Inferior parietal cortex (tissue), 1 donor: ENCODE measurements around the gene CACHD1.
"Not testable (repeated sequence)": the region's sequence is repeated elsewhere in the genome, so short reads cannot be mapped to it uniquely, and the experiment has no call there.

Experiments
- DNase-seq: peaks from one replicate; pipeline ENCODE4 v3.0.0-alpha.2; 2016; ENCODE audit errors: extremely low spot score

CACHD1 gene

DNA sequence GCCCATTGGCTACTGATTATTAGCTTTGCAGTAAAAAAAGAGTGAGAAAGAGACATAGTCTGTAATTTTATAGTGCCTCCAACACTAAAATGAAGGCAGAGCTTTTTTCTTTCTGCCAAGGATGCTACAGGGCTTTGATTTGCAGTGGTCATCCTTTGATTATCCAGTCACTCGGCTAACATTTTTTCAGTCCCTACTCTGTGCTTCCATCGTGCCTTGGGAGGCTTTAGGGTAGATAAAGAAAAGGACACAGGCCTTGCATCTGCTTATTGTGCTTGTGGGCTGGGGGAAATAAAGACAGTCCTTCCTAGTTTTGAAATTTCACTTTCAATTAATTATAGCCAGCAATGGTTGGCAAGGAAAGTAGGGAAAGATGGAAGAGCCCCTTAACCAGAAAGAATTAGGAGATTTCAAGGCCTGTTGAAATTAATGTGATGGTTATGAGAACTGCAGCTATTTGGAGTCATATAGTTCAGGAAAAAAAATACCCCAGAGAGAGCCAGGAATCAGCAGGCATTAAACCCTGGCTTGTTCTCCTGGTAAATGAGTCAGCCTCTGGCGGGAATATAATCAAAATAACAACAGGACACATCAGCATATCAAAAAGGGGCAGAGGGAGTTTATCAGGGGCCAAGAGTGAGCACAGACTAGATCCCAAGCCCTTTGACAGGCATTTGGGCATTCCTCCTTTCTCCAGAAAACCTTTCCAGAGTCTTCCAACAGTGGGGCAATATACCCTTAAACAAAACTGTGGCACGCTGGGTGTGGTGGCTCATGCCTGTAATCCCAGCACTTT is 27.4 kb downstream of the CACHD1 start:
- DNase-seq, result no peak

DNA sequence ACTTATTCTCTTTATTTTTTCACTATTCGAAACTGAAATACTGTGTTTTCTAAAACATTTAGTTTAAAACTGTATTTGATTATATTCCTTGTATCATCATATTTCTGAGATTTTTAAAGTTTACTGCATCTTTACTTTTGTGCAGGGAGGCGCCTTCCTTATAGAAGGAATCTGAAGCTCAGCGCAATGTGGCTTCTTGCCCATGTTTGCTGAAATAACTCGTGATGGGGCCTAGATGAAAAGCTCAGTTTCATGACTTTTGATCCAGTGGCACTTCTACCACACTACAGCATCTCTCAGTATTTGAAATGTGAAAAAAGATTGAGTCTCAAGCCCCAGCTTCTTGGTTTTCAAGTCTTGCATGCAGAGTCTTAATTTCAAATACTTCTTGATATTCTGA is 28.4 kb downstream of the CACHD1 start:
- no peak for DNase-seq

DNA sequence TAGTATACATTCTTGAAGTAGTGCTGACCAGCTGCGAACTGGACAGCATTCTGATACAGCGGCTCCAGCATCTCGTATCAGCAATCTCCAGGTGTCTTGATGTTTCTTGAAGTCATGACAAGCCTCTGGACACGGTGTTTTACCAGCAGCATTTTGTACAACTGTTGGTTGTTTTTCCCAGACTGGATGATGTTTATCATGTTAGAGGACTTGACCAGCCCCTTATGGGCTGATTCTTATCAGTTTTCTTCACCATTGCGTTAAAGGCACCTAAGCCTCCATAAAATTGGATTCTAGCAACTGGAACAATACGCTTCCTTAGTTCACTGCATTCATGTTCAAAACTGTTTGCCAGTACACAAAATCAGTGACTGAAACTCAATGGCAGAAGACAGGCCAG is 29.1 kb downstream of the CACHD1 start:
- no peak for DNase-seq

DNA sequence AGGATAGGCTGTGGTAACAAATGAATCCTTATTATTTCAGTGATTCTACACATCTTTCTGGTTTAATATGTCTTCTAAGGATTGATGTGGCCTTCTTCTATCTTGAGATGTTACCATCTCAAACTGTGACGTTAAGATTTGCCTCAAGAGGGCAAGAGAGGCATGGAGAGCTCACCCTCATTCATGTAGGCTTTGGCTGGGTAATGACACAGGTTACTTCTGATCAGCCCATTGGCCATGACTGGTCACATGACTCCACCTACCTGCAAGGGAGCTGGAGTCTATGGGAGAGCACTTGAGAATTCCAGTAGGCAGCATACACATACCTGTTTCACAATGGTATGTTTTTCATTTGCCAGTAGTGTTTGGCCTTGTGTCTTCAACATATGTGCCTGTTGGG is 30.0 kb downstream of the CACHD1 start:
- DNase-seq, result no peak

DNA sequence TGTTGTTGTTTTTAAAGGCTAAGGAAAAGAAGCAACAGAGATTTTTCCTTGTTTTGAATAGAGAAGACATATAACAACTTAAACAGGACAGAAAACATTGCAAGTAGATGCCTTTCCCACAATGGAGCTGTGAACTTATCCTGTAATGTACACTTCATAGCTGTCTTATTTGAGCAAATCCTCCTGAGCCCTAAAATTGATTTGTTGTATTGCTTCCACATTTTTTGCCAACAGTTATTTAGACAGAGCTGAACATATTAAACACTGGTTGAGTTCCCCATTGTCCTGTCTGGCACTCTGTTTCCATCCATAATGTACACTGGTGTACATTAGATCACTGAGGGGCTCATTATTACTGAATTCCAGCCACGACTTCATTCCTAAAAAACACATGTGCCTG is 32.2 kb downstream of the CACHD1 start:
- no peak for DNase-seq

DNA sequence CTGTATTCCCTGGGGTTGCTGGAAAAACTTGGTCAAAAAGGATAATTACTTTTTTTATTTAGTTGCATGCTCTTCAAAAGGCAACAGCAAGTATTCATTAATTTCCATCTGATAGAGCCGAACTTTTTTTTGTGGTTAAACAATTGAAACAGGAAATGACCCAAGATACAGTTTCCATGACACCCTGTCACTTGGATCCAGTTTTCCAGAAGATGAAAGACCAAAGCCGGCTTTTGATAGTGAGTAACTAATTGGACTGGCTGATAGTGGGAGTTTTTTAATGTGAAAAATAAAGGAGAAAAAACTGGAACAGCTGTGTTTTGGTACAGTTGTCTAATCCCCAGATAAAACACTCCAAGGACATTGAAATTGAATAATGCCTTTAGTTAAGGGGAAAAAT is 33.0 kb downstream of the CACHD1 start:
- no peak for DNase-seq

DNA sequence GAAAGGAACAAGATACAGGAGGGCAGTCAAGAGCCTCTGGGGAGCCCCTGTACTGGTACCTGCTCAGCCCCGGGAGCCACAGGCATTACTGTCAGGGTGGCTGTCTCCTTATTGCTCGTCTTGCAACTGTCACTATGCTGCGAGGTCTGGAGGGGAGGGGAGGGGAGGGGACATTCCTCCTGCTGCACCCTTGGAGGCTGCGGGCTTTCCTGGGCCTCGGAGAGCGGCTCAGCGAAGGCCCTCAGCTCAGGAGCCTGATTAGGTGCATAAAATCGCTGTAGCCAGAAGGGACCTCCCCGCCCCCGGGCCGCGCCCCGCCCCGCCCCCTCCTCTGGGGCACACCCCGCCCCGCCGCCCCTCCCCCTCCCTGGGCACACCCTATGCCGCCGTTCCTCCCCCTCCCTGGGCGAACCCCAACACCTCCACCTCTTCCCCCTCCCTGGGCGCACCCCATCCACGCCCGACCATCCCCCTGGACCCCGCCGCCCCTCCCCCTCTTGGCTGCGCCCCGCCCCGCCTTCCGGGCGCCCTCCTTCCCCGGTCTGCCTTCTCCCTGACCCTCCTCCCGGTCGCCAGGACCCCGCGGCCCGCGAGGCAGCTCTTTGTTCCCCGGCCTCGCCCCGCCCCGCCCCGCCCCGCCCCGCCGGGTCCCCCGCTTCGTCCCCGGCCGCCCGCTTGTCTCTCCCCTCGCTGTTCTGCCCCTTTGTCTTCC is 35.5 kb downstream of the CACHD1 start:
- no peak for DNase-seq

DNA sequence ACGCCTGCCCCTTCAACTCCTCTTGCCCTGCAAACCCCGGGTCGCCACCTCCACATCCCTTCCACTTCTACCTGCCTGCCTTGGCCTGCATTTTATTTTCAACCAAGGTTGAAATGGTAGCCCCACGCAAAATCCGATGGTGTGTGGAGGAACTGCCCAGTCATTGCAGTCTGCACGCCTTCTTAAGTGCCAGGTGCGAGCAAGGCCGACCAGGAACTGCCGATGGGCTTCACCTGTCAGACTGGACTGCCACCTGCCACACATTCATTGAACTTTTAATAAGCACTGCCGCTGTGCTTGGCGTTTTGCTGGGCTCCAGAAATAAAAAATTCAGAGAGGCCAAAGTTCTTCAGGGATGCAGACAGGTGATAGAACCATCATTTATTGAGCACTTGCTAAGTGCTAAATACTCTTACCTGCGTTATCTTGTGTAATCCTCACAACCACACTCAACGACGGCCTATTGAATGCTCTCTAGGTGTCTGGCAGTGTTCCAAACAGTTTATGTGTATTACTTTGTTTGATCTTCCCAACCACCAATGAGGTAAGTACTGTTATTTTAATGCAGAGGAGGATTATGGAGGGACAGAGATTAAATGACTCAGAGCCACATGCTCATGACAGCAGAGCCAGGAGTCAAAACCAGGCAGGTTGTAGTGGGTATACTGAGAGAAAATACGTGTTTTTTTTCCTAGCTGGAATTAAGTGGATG is 36.2 kb downstream of the CACHD1 start:
- no peak for DNase-seq

DNA sequence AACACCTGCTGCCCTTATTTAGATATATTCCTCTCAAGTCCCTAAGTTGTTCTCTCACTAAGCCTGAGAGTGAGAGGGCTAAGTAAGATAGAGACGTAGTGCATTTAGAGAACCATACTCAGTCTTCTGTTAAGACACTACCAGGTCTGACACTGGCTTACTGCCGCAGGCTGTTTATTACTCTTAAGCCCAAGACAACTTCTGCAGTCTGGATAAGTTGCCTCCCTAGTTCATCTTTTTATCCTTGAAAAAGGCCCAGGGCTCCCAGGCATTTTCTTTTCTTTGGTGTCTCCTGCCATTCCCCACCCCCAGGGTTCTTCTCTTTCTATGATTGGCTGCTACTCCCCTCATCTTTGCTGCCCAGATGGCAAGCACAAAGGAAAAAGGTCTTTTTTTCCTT is 38.7 kb downstream of the CACHD1 start:
- DNase-seq, result no peak

DNA sequence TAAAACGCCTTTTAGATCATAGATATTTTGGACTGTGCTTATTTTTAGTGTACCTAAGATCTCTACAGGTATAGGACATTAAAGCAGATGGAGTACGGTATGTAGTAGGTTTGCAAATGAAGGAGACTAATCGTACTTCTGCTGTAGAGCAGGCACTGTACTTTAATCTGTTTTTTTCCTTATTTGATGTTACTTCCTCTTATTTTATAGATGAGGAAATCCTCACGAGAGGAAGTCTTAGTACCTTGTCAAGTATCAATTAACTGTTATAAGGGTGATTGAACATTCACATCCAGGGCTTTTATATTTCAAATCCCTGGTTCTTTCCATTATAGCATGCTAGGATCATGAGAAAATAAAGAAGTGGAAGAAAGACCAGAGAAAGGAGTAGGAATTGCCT is 41.1 kb downstream of the CACHD1 start:
- no peak for DNase-seq

DNA sequence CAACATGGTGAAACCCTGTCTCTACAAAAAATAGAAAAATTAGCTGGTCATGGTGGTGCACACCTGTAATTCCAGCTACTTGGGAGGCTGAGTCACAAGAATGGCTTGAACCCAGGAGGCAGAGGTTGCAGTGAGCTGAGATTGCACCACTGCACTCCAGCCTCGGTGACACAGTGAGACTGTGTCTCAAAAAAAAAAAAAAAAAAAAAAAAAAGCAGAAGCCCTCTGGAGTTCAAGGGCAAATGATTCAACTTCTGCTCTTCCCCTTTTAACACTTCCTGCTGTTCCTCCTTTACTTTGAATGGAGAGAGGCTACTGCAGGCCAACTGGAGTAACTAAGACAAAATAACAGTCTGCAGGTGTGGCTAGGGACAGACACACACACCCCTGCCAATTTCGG is 42.3 kb downstream of the CACHD1 start:
- DNase-seq, result not testable (repeated sequence)

DNA sequence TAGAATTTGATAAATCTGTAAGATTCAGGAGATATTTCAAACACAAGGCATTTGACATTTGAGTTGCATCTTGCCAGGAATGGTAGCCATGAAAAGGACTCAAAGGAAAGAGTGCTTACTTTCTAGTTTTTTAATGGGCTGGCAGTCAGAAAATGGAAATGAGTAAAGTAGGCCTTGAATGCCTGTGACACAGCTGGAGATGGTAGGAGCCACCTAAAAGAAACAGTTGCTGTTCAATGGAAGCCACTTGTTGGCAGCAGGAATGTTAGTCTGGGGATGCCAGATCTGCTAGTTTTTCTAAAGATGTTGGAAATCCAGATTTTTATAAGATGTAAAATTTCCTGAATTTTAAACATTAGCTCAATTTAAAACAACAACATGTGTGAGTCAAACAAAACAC is 43.6 kb downstream of the CACHD1 start:
- no peak for DNase-seq

DNA sequence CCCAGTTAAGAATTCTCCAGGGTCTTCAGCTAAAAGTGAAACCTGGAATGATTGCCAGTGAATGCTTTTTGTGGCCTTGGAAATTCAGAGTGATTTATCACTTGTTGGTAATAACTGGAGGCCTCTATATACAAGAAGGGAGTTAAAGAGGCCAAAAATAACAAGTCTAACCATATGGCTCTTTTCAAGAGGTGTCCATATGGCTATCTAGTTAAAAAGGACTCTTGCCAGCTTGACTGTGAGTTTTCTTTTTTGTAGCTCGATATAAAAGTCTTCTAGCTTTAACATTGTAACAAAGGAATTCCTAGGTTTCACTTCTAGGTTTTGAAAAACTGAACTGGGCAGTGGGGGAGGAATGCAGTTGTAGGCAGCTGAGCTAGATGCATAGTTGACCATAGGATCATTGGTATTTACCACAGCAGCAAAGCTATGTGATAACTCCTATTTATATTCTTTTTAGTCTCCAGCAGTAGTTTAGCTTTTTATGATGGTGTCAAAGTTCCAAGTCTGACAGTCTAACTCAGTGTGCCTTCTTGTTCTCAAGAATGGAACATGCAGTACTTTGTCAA is 44.4 kb downstream of the CACHD1 start:
- peak; percentile 59 for DNase-seq

DNA sequence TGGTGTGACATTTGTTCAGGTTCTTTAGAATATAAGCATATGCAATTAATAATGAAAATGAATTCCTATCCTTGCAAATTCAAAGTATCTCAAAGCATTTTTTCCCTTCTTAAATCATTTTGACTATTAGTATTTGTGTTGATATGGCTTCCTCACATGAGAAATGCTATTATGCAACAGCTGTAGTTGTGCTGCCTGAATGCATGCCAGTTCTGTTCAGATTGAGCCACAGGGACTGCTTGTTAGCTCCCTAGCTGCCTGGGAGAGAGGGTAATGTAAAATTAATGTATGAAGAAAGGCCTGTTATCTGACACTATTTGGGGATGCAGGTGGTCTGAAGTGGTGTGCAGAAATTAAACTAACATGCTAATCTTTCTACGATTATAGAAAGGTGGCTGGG is 45.5 kb downstream of the CACHD1 start:
- DNase-seq, result no peak

DNA sequence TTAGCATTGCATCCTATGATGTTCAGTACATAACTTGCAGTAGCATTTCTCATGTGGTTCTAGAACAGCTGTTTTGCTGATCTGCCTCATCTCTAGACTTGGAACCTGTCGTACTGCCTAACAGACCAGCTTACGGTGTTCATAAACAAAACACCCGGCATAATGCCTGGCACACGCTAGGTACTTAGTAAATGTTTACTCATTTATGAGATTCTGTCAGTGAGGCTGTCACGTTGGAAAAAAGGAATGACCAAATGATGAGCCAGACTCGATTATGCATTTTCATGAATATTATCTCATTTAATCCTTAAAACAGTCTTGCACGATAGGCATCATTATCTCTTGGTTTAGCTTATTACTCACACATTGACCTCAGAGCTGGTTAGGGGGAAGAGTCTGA is 46.4 kb downstream of the CACHD1 start:
- no peak for DNase-seq

DNA sequence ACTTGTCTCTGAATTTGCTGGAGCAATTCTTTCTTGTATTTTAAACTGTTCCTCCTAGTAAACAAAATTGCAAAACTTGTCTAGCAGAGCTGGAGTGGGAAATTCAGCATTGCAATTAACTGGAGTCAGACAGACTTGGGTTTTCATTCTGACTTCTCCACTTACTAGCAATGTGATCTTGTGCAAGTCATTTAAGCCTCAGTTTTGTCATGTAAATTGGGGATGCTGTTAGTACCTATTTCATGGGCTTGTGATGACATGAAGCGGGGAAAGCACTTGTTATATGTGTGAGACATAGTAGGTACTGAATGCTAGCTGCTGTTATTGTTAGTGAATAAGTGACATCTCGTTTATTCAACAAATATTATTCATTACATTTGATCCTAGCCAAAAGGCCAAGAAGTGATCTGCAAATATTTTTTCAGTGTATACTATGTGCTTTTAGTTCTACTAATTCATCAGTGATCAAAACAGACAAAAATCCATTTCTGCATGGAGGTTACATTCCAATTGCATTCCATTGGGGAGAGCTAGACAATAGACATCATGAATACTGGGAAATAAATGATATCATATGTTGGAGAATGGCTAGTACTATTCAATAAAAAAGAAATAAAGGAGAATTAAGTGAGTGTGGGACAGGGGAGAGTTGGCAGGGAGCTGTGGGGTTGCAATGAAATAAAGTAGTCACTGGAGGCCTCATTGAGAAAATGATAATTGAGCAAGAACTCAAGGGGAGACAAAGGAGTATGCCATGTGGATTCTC is 47.1 kb downstream of the CACHD1 start:
- no peak for DNase-seq

DNA sequence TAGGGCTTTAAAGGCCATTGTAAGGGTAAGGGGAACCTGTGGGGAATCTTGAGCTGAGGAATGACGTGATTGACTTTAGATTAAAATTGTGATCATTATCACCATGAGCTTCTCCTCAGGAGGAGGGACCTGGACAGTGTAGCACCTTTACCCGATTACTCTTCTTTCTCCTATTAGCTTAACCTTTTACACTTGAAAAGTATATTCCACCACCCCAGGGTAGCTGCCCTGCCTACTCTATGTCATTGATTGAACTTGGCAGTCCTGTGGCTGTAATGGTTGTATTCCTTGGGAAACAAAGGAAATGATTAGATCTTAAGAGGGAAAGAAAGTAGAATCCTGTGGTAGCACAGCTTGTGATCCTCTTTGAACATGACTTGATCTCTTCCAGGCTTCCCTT is 47.7 kb downstream of the CACHD1 start:
- DNase-seq, result no peak

DNA sequence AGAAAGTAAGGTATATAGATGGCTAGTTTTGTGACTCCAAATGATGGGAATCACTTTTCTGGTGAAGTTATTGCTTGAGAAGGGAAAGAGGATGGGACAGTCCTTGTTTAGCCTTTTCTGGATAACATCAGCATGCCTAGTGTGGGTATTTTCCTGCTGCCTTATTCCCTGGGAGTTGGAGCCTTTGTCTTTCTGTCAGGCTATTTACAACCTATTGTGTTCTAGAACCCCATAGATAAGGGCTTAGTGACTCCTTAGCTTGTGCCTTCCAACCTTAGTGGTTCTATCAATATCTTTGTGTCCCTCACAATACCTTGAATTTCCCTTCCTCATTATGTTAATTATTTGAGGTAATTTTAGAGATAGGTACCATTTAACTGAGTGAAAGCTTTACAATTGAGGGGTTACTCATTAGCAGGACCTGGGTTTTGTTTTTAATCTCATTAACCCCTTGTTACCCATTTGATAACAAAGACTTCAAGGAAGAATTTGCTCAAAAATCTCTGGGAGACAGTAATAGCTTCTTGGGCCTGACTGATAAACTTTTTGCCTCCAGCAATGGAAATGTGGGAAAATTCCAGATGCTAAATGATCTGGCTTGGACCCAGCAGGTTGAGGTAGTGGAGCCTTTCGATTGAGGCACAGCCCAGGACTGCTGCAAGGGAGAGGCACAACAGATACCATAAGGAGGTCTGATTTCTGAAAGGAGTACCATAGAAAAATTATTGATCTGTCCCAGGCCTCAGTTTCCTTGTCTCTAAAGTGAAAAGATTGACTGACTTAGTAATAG is 49.0 kb downstream of the CACHD1 start:
- DNase-seq, result no peak

DNA sequence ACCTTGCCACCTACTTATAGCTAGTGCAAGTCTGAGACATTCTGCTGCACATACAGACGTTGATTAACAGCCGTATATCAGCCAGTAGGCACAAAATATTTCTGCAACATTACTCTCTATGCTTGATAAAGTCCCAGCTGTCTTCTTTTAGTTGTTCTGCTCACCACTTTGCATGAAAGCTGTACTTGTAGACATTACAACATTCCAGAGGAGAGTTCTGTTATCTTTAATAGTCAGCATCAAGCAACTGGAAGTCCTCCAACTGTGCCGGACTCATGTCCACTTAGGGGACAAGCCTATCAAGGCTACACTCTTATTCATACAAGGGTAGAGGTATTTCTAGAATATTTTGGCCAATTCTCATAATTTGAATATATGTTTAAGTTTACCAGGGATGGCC is 50.0 kb downstream of the CACHD1 start:
- no peak for DNase-seq

DNA sequence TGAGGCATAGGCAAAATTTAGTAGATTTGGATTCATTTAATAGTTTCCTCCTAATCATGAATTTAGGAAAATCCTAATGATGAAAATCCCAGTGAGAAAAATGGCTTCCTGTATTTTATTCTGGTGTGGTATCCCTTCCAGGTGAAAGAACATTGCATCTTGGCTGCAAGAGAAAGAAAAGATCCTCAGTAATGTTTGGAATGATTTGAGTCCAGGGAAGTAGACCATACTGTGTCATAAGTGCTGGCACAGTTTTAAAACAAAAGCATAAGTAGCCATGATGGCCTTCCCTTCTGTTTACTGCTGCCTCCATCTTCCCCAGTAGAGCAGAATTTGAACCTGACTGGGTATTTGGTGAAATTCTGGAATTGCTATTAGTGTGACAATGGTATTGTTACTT is 52.8 kb downstream of the CACHD1 start:
- DNase-seq, result no peak
